ENCODE results near the gene FAM13C.

FAM13C gene

GRCh38 chr10:59382831-59383295 is 20.5 kb upstream of the FAM13C start:
- no peak for TF ChIP-seq EZH2phosphoT487 (IDR thresholded peaks at IDR 0.05; ENCODE audit: low read length)
- no peak for TF ChIP-seq EZH2 (optimal IDR thresholded peaks at IDR 0.05; ENCODE audit: low read depth, low read length)
- TF ChIP-seq CTCF (IDR thresholded peaks at IDR 0.05; ENCODE audit: low read length), result no peak
- Histone ChIP-seq H3K36me3 (replicated peaks; ENCODE audit: insufficient read depth, low read length) (no peaks in the 10 kb centered on the region), H2AFZ (ENCODE audit: low read length) (no peak overlapping the region), H3K79me2 (ENCODE audit: low read length) (no peaks in the 10 kb centered on the region), H3K4me2 (ENCODE audit: low read depth, low read length) (no peak overlapping the region), H3K9ac (ENCODE audit: low read length) (no peak overlapping the region), H3F3A (ENCODE audit: insufficient read depth, low read length) (no peaks in the 10 kb centered on the region), H3K9me2 (replicated peaks; ENCODE audit: insufficient read depth, low read length) (no peaks in the 10 kb centered on the region), H3K27ac (ENCODE audit: low read length) (no peak overlapping the region), H3K27me3 (replicated peaks; ENCODE audit: insufficient read depth, low read length) (no peaks in the 10 kb centered on the region), H3K4me3 (ENCODE audit: low read length) (no peak overlapping the region), H3K9me3 (replicated peaks; ENCODE audit: insufficient read depth, low read length) (no peaks in the 10 kb centered on the region), H3K4me1 (ENCODE audit: low read length) (no peaks in the 10 kb centered on the region), H4K20me1 (ENCODE audit: insufficient read depth, low read length) (no peaks in the 10 kb centered on the region)
- no peak for DNase-seq

DNA sequence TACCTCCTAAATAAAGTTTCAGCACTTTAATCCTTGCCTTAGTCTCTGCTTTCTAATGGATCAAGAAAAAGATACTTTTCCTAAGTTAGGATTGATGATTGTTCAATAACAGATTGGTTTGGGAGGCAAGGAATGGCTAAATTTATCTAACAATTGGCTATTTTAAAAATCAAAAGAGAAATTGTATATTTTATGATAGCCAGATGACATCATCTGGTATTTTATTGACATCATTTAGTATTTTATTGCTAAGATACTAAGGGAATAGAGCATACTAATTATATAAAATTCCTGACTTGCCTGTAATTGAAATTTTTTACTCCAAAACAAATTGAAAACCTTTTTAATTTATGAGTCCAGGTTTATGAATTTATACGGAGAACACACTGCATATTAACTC is 19.3 kb upstream of the FAM13C start:
- H3K4me3 ChIP-seq (ENCODE audit: low read length), result no peak overlapping the region
- H3K4me2 ChIP-seq (ENCODE audit: low read depth, low read length), result no peak overlapping the region
- no peak overlapping the region for H3K27ac ChIP-seq (ENCODE audit: low read length)
- H3K36me3 ChIP-seq (replicated peaks; ENCODE audit: insufficient read depth, low read length), result no peaks in the 10 kb centered on the region
- DNase-seq, result no peak
- no peak overlapping the region for H3K9ac ChIP-seq (ENCODE audit: low read length)
- no peaks in the 10 kb centered on the region for H3F3A ChIP-seq (ENCODE audit: insufficient read depth, low read length)
- H3K27me3 ChIP-seq (replicated peaks; ENCODE audit: insufficient read depth, low read length), result no peaks in the 10 kb centered on the region
- H3K79me2 ChIP-seq (ENCODE audit: low read length), result no peaks in the 10 kb centered on the region
- H3K9me3 ChIP-seq (replicated peaks; ENCODE audit: insufficient read depth, low read length), result no peaks in the 10 kb centered on the region
- TF ChIP-seq CTCF (IDR thresholded peaks at IDR 0.05; ENCODE audit: low read length) (no peak), EZH2 (optimal IDR thresholded peaks at IDR 0.05; ENCODE audit: low read depth, low read length) (no peak), EZH2phosphoT487 (IDR thresholded peaks at IDR 0.05; ENCODE audit: low read length) (no peak)
- no peak overlapping the region for H2AFZ ChIP-seq (ENCODE audit: low read length)
- H3K4me1 ChIP-seq (ENCODE audit: low read length), result no peaks in the 10 kb centered on the region
- no peaks in the 10 kb centered on the region for H3K9me2 ChIP-seq (replicated peaks; ENCODE audit: insufficient read depth, low read length)
- H4K20me1 ChIP-seq (ENCODE audit: insufficient read depth, low read length), result no peaks in the 10 kb centered on the region

DNA sequence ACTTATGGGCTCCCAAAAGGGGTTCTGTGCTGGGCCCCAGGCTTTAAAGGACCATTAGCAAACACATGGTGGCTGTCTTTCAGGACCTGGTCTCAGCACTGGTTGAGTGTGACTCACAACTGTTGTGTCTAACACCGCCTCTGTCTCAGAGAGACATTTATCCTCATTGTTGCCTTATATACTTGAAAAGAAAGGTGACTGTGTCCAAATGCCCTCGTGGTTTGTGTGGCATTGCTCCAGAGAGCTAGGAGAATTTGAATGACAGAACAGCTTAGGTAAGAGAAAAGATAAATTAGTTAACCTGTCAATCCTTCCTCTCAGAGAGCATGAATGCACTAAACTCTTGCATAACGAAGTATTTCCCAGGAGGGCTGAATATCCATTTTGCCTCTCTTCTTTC is 14.5 kb upstream of the FAM13C start:
- Histone ChIP-seq H3K27ac (ENCODE audit: low read length) (no peak overlapping the region), H4K20me1 (ENCODE audit: insufficient read depth, low read length) (no peaks in the 10 kb centered on the region), H3K4me1 (ENCODE audit: low read length) (no peaks in the 10 kb centered on the region), H2AFZ (ENCODE audit: low read length) (no peak overlapping the region), H3K27me3 (replicated peaks; ENCODE audit: insufficient read depth, low read length) (no peaks in the 10 kb centered on the region), H3K9me3 (replicated peaks; ENCODE audit: insufficient read depth, low read length) (no peaks in the 10 kb centered on the region), H3F3A (ENCODE audit: insufficient read depth, low read length) (no peaks in the 10 kb centered on the region), H3K9ac (ENCODE audit: low read length) (no peak overlapping the region), H3K4me2 (ENCODE audit: low read depth, low read length) (no peak overlapping the region), H3K4me3 (ENCODE audit: low read length) (no peak overlapping the region), H3K36me3 (replicated peaks; ENCODE audit: insufficient read depth, low read length) (no peaks in the 10 kb centered on the region), H3K9me2 (replicated peaks; ENCODE audit: insufficient read depth, low read length) (no peaks in the 10 kb centered on the region), H3K79me2 (ENCODE audit: low read length) (no peaks in the 10 kb centered on the region)
- TF ChIP-seq CTCF (IDR thresholded peaks at IDR 0.05; ENCODE audit: low read length) (no peak), EZH2 (optimal IDR thresholded peaks at IDR 0.05; ENCODE audit: low read depth, low read length) (no peak), EZH2phosphoT487 (IDR thresholded peaks at IDR 0.05; ENCODE audit: low read length) (no peak)
- DNase-seq, result no peak

Measured in MM.1S (cell line).